Panc1 (cell line): ENCODE data around the gene RPL12.

ENCODE experiments used
- CTCF ChIP-seq: fragments of 450-650 bp; IDR thresholded peaks from 2 replicates; pipeline ENCODE4 v1.5.1; 2017; ENCODE audit warnings: mild to moderate bottlenecking
- POLR2AphosphoS5 ChIP-seq: IDR thresholded peaks from 2 replicates; pipeline ENCODE4 v1.6.1; 2012; ENCODE audit warnings: mild to moderate bottlenecking, low read depth, low read length, moderate library complexity
- REST ChIP-seq, 2 experiments: IDR thresholded peaks; 2 replicates each; pipeline ENCODE4 v1.6.1; 2011 to 2012; ENCODE audit warnings: low read depth in 2 of 2, control low read depth in 1 of 2, low read length in 1 of 2, mild to moderate bottlenecking in 1 of 2, moderate library complexity in 1 of 2; ENCODE audit not compliant: insufficient read depth in 1 of 2
- SIN3A ChIP-seq: IDR thresholded peaks from 2 replicates; pipeline ENCODE4 v1.6.1; 2012; ENCODE audit warnings: low read depth, mild to moderate bottlenecking, low read length, moderate library complexity, borderline replicate concordance; ENCODE audit not compliant: insufficient read depth
- TCF7L2 ChIP-seq: IDR thresholded peaks from 2 replicates; pipeline ENCODE4 v1.6.1; 2011; ENCODE audit warnings: mild to moderate bottlenecking, low read depth, low read length, inconsistent platforms

GRCh38 chr9:127418037-127418471 is 33.2 kb downstream of the RPL12 start:
- no peak for TF ChIP-seq POLR2AphosphoS5
- TF ChIP-seq CTCF, result no peak; the same call in 1 of the 2 replicates
- no peak for TF ChIP-seq REST (IDR thresholded peaks at IDR 0.05; ENCODE audit: insufficient read depth in 1 of 2, low read depth in 2 of 2, low read length in 1 of 2)
- no peak for TF ChIP-seq SIN3A
- no peak for TF ChIP-seq TCF7L2
